AG10803 (cell line): ENCODE data around the gene CFAP251.
"Not testable (repeated sequence)": the region's sequence is repeated elsewhere in the genome, so short reads cannot be mapped to it uniquely, and the experiment has no call there.

Experiments
- DNase-seq: peaks from one replicate; pipeline ENCODE4 v3.0.0; 2010; ENCODE audit warnings: low read depth
- H3K4me3 ChIP-seq: 2 replicates; pipeline ENCODE4 v1.5.1; 2011; ENCODE audit warnings: mild to moderate bottlenecking, low read length, control low read depth
- CTCF ChIP-seq: conservative IDR thresholded peaks from 2 replicates; pipeline ENCODE4 v1.5.1; 2011; ENCODE audit warnings: mild to moderate bottlenecking, low read length, control low read depth, inconsistent platforms

The CFAP251 gene

DNA sequence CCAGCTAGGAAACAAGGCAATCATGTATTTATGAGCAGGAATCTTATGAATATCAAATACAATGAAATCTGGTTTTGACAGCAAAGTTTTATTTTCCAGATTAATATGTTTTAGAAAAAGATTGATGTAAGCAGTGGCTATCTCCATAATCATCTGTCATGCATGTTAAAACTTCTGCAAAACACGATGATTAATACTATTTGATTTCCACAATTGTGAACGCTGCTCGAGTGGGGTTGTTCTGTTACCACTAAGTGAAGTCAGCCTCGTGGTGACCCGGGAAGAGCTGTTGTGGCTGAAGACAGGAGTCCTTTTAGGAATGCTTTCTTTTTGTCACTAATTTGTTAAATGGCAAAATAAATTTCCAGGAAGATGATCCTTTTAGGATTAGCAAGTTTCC, 9.4 kb downstream of the CFAP251 start:
- DNase-seq = no peak
- no peak overlapping the region for H3K4me3 ChIP-seq
- no peak for TF ChIP-seq CTCF

DNA sequence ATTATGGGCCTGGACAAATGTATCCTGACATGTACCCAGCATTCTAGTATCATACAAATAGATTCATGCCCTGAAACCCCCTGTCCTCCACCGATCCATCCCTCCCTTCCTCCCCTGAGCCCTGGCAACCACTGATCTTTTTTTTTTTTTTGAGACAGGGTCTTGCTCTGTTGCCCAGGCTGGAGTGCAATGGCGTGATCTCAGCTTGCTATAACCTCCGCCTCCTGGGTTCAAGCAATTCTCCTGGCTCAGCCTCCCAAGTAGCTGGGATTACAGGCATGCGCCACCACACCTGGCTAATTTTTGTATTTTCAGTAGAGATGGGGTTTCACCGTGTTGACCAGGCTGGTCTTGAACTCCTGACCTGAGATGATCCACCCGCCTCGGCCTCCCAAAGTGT, 11.2 kb downstream of the CFAP251 start:
- not testable (repeated sequence) for DNase-seq, H3K4me3 ChIP-seq

DNA sequence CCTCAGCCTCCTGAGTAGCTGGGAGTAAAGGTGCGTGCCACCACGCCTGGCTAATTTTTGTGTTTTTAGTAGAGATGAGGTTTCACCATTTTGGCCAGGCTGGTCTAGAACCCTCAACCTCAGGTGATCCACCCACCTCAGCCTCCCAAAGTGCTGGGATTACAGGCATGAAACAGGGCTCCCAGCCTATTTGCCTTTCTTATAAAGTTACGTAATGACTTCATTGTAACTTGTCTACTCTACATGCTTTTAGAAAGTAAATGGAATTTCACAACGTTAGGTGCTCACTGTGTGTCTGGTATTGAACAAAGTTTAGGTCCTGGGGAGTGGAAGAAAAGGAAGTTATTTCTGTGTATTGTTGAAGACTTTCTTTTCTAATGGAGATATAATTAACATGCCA, 12.5 kb downstream of the CFAP251 start:
- TF ChIP-seq CTCF = no peak
- no peak for DNase-seq

GRCh38 chr12:121932176-121932536, 13.8 kb downstream of the CFAP251 start:
- DNase-seq = no peak
- no peak overlapping the region for H3K4me3 ChIP-seq
- no peak for TF ChIP-seq CTCF

More for the DNA sequence above, 12.5 kb downstream of the CFAP251 start:
- no peak overlapping the region for H3K4me3 ChIP-seq

DNA sequence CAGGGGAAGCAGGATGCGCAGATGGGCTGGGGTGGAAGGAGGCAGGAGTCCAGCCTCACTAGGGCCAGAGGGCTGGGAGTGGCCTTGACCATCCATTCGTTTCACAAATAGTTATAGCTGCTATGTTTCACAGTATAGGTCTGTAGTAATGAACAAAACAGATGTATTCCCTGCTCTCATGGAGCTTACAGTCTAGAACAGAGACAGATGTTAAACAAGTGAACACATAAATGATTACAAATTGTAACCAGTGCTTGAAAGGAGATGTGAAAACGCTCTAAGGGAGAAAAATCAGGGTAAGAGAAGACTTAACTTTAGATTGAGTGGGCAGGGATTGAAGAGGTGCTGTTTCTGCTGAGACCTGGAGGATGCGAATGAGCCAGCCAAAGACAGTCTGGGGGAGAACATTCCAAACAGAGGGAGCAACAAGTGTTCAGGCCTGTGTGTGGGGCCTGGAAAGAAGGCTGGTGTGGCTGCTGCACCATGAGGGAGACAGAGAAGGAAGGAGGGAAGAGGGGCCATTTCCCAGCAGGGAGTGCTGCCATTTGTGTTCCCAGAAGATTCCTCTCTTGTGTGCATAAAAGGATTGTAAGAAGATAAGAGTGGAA, 14.6 kb downstream of the CFAP251 start:
- DNase-seq = no peak
- H3K4me3 ChIP-seq = no peak overlapping the region
- no peak for TF ChIP-seq CTCF

GRCh38 chr12:121933522-121934308, 15.3 kb downstream of the CFAP251 start:
- no peak overlapping the region for H3K4me3 ChIP-seq
- no peak for TF ChIP-seq CTCF
- DNase-seq = no peak

- no peak for DNase-seq
- TF ChIP-seq CTCF = no peak
Measured at GRCh38 chr12:121934309-121934664, 15.9 kb downstream of the CFAP251 start.

More at GRCh38 chr12:121934309-121934664, 15.9 kb downstream of the CFAP251 start:
- no peak overlapping the region for H3K4me3 ChIP-seq
